Fibroblast of villous mesenchyme (primary cell): ENCODE measurements around the gene TUB. TPM values are rescaled to one million over a fixed set of nuclear protein-coding genes. Genes with fewer than 3 reads are reported as not detected.

ENCODE experiments used
- DNase-seq: peaks from one replicate; pipeline ENCODE4 v3.0.0-alpha.2; 2010; ENCODE audit warnings: low read depth
- H3K4me3 ChIP-seq: 2 replicates; pipeline ENCODE4 v1.5.1; 2011; ENCODE audit warnings: low read depth, mild to moderate bottlenecking, low read length
- total RNA-seq: library from RNA; depleted of rRNA; stranded (reverse); fragments of >200 nt; gene quantifications from 2 replicates; pipeline ENCODE4 v1.2.3, GENCODE V29; 2012
- TF ChIP-seq, protein P1 (sequence below): IDR thresholded peaks from 2 replicates; pipeline ENCODE4 v1.5.1; 2012; ENCODE audit warnings: low read depth, mild to moderate bottlenecking, low read length; ENCODE audit not compliant: insufficient read depth

TUB gene
- total RNA-seq, 1 donor, result 5.2 TPM

DNA sequence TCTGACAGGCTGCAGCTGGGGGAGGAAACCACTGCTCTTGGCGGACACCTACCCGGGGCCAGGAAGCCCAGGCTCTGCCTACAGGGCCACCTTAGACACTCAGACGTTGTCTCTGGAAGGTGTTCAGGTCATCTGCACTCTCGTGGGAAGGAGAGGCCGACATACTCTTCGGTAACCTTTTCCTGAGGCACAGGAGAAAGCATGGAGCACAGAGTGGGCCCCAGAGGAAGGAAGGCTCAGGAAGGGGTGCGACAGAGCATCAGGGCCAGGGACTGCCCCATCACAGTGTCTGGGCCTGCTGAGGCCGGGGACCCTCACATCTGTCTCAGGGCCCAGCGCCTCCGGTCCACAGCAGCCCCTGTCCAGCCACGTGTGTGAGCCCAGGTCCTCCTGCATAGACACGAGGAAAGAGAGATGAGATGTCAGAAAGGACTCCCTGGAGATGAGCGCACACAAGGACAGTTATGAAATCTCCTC, 18.2 kb upstream of the TUB start:
- DNase-seq, result no peak
- TF ChIP-seq, protein P1, sequence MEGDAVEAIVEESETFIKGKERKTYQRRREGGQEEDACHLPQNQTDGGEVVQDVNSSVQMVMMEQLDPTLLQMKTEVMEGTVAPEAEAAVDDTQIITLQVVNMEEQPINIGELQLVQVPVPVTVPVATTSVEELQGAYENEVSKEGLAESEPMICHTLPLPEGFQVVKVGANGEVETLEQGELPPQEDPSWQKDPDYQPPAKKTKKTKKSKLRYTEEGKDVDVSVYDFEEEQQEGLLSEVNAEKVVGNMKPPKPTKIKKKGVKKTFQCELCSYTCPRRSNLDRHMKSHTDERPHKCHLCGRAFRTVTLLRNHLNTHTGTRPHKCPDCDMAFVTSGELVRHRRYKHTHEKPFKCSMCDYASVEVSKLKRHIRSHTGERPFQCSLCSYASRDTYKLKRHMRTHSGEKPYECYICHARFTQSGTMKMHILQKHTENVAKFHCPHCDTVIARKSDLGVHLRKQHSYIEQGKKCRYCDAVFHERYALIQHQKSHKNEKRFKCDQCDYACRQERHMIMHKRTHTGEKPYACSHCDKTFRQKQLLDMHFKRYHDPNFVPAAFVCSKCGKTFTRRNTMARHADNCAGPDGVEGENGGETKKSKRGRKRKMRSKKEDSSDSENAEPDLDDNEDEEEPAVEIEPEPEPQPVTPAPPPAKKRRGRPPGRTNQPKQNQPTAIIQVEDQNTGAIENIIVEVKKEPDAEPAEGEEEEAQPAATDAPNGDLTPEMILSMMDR, result no peak
- no peak overlapping the region for H3K4me3 ChIP-seq

DNA sequence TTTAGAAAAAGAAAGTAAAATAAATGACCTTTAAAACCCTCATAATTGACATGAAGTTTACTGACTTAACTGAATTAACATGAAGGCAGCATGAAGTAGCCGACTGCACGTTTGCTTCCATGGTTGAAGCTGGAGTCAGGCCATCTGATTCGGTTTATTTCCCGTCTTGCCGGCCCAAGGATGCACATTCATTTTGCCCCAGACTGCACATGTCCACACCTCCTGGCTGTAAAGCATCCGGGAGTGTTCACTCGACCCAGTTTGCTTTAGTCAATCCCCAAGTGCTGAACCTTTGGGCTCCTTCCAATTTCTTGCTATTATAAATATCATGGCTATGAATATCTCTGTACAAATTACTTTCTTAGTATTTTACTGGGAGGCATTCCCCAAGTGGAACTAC, 17.7 kb upstream of the TUB start:
- DNase-seq, result peak; percentile 30
- H3K4me3 ChIP-seq, result no peak overlapping the region
- TF ChIP-seq, protein P1, result no peak

DNA sequence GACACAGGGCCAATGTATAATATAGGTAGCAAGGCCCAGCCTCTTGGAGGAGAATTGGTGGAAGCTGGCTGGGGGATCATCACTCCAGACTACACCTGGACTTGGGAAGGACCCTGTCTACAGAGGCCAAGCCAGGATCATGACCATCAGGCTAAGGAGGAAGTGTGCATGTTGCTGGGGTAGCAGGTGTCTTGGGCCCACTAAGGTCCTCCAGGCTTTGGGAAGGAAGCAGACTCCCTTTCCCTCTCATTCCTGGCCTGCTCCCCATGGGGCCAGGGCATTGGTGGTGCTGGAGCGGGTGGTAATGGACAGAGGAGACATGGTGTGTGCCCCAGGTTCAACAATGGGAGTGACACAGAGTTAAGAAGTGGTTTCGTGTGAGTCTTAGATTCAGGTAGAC, 16.0 kb upstream of the TUB start:
- H3K4me3 ChIP-seq, result no peak overlapping the region
- TF ChIP-seq, protein P1, result no peak
- DNase-seq, result no peak

DNA sequence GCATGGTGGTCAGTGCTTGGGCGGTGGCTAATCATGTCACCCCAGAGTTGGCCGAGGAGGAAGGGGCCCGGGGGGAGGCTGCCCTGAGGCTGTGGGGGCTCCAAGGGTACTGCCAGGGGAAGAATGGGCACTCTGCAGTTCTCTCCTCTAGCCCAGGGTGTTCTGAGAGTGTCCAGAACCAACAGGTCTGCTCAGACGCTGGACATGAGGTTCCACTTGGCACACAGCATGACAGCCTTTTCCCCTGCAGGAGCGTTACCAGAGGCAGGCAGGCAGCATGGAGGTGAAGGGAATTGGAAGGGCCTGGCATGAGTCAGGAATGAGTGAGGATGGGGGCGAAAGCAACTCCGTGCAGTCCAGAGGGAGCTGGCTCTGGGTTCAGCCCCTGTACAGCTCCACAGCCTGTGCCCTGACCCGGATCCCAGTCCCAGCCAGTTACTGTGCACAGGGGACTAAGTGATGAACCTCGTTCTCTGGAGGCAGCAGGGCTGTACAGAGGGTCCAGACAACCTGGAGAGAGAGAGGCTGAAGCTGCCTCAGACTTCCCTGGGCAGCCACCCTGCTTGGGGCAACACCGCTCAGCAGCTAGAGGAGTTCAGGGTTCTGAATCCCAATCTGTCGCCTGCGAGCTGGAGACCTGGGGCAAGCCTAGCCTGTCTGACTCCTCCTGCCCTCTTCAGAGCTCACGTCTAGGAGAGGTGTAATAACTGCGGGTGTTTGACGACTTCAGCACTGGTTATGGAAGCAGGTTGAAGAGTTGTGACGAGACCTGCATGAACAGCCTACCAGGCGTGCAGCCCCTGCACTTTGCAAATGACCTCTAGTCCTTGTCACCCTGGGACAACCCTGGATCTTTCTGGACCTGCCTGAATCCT, 14.7 kb upstream of the TUB start:
- TF ChIP-seq, protein P1, result no peak
- H3K4me3 ChIP-seq, result no peak overlapping the region
- DNase-seq, result no peak

DNA sequence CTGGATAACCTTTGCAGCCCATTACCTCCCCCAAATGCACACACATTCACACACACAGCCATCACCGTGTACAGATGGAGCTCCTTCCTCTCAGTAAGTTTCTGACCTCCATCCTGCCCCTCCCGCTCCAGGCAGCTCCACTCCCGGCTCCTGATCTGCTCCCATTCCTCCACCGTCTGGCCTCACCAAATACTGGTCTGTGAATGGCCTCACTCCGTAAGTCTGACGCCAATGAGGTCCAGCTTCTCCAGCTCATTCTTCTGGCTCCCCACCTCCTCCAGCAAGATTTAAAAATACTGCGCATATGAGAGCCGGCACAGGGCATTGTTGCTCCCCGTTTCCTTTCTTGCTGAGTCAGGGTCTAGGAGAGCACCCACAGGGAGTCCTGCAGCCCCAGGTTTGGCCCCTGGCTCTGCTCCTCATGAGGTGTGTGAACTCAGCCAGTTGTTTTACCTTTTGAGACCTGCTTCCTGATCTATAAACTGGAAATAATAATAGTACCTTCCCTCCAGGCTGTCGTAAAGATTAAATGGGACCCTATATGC, 14.0 kb upstream of the TUB start:
- TF ChIP-seq, protein P1, result no peak
- DNase-seq, result peak; percentile 16

DNA sequence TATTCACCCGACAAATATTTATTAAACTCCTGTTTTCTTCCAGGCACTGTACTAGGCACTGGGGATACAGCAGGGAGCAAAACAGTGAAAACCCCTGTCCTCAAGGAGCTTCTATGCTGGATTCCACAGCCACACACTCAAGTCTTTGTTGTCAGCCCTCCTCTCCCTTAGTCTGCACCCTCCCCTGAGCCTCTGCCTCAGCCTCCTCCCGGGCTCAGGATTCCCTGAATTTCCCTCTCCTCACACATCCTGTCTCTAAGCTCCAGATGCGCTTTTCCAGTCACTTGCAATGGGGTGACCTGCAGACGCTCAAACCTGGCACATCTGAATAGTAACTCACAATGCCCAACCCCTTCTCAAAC, 13.5 kb upstream of the TUB start:
- no peak overlapping the region for H3K4me3 ChIP-seq
- TF ChIP-seq, protein P1, result no peak
- DNase-seq, result no peak

More for the DNA sequence above, 14.0 kb upstream of the TUB start:
- no peak overlapping the region for H3K4me3 ChIP-seq
